GM12878 (cell line): Measurements from ENCODE around the gene LHFPL3.

Experiments used
- CBX5 ChIP-seq: sonication (generic); IDR thresholded peaks from 2 replicates; pipeline ENCODE4 v1.6.1; 2016; ENCODE audit warnings: low read depth, moderate library complexity, mild to moderate bottlenecking, inconsistent platforms
- CHD2 ChIP-seq: IDR thresholded peaks from 2 replicates; pipeline ENCODE4 v1.6.1; 2011; ENCODE audit warnings: low read depth, low read length, improper control_type of control experiment, borderline replicate concordance
- CTCF ChIP-seq, 3 experiments: IDR thresholded peaks in 2 of 3; conservative IDR thresholded peaks in 1 of 3; 2 replicates each; pipeline ENCODE4 v1.5.1; 2011; ENCODE audit warnings: low read depth in 3 of 3, low read length in 3 of 3, mild to moderate bottlenecking in 3 of 3, control low read depth in 2 of 3, moderate library complexity in 2 of 3, inconsistent platforms in 1 of 3, mixed read lengths in 1 of 3; ENCODE audit not compliant: control insufficient read depth in 2 of 3, insufficient read depth in 1 of 3; ENCODE audit errors: extremely low read depth in 1 of 3
- FOXK2 ChIP-seq: fragments of 450-650 bp; IDR thresholded peaks from 2 replicates; pipeline ENCODE4 v1.6.1; 2017; ENCODE audit warnings: mild to moderate bottlenecking, moderate library complexity
- KDM1A ChIP-seq: fragments of 200-600 bp; sonication (generic); IDR thresholded peaks from 2 replicates; pipeline ENCODE4 v1.6.1; 2016; ENCODE audit warnings: borderline replicate concordance
- POLR2A ChIP-seq: IDR thresholded peaks from 2 replicates; pipeline ENCODE4 v1.6.1; 2011; ENCODE audit warnings: low read depth, mild to moderate bottlenecking, low read length
- RAD21 ChIP-seq: IDR thresholded peaks from 2 replicates; pipeline ENCODE4 v1.6.1; 2011; ENCODE audit warnings: mild to moderate bottlenecking, low read depth, low read length, moderate library complexity; ENCODE audit not compliant: insufficient read depth
- SPI1 ChIP-seq: IDR thresholded peaks from 2 replicates; pipeline ENCODE4 v1.6.1; 2011; ENCODE audit warnings: low read depth, mild to moderate bottlenecking, low read length, moderate library complexity, borderline replicate concordance; ENCODE audit not compliant: insufficient read depth
- ZBTB40 ChIP-seq: fragments of 450-650 bp; IDR thresholded peaks from 2 replicates; pipeline ENCODE4 v1.6.1; 2016; ENCODE audit warnings: mild to moderate bottlenecking, moderate library complexity, borderline replicate concordance

- no peak for TF ChIP-seq CHD2
- no peak for TF ChIP-seq KDM1A
- TF ChIP-seq POLR2A = no peak
- TF ChIP-seq CBX5 = no peak
- TF ChIP-seq SPI1 = no peak
- TF ChIP-seq CTCF (IDR thresholded peaks at IDR 0.05 in 2 of 3, conservative IDR thresholded peaks at IDR 0.05 in 1 of 3; ENCODE audit: control insufficient read depth in 2 of 3, extremely low read depth in 1 of 3, insufficient read depth in 1 of 3, low read depth in 3 of 3, low read length in 3 of 3) = no peak
- no peak for TF ChIP-seq RAD21
- no peak for TF ChIP-seq FOXK2
- no peak for TF ChIP-seq ZBTB40
Observed at GRCh38 chr7:104902183-104902582, 573.8 kb downstream of the LHFPL3 start.
